GM04503 (cell line): ENCODE measurements around the gene BMP7.
A peak's percentile ranks its signal among the peaks of the same experiment; 100 is the strongest.
"Not testable (repeated sequence)": the region's sequence is repeated elsewhere in the genome, so short reads cannot be mapped to it uniquely, and the experiment has no call there.

Experiments used
- DNase-seq: peaks from one replicate; pipeline ENCODE4 v3.0.0-alpha.2; 2012; ENCODE audit warnings: low read depth

The BMP7 gene

DNA sequence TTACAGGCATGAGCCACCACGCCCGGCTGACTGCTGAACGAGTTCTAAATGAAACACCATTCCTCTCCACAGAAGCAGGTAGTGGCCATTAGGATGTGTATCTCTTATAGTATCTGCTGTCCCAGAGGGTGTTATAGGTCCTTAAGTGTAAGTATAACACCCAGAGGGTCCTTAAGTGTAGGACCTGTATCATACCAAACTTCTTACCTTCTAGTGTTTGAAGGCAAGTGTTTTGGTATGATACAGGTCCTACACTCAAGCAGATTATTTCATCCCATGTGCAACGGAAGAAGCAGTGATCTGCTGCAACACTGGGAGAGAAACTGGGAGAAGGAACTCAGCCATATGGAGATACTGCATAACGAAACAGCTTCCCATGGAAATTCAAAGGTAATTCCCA is 17.4 kb downstream of the BMP7 start:
- no peak for DNase-seq

DNA sequence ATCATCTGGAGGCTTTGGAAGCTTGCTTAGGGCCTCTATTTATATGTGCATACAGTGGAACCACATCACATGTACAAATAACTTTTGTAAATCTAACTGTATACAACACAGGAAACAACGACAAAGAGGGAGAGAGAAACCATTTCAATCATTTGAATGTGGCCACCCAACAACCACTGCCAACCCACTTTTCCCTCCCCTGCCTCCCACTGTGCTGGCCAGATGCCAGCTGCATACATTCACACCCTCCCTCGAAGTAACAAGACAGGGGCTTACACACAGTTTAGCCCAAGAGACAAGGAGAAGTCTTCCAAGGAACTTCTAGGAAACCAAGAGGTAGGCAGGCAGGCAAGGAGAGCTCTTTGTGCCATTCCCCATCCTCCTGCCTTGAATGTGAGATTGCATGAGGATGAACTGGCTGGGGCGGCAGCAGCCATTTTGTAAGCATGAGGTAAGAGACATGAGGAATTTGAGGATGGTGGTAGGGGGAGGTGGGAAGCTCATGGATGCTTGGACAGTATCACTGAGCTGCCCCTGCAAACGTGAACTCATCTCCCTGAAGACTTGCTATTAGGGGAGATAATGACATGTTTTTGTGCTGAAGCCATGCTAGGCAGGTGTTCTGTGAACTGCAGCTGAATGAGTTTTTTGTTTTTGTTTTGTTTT is 18.2 kb downstream of the BMP7 start:
- DNase-seq, result no peak

- DNase-seq, result no peak
These were observed 19.0 kb downstream of the BMP7 start for GRCh38 chr20:57247292-57247965.

DNA sequence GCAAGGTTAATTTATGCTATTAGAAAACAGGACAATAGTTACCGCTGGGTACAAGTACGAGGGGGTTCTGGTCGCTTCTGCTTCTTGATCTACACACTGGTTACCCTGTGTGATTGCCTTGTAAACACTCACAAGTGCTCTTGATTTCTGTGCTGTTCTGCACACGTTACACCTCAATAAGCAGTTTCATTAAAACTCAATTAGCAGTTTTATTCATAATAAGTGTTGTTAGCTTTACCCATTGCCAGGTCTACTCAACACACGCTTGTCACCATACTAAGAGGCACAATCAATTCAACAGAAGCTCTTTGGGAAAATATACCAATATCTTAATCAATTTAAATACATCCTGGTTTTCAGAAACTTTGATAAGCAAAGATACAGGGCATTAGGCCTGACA is 20.4 kb downstream of the BMP7 start:
- DNase-seq, result no peak

- DNase-seq, result no peak
These were observed 21.7 kb downstream of the BMP7 start for GRCh38 chr20:57244627-57245214.

DNA sequence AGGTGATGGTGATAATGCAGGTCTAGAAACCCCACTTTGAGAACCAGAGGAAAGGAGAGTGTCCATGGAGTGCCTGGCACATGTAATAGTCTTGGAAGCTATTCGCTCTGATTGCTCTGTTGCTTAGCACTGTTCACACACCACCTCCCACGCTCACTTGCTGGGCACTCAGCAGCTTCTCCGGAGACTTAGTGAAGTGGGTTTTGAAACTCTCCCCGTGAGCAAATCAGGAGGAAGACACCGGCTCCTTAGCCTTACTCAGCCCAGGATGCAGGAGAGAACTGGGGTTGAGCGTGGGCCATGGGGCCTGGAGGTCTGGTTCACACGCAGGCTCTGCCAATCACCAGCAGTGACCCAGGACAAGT is 22.2 kb downstream of the BMP7 start:
- no peak for DNase-seq

- DNase-seq, result no peak
These were observed 22.8 kb downstream of the BMP7 start for GRCh38 chr20:57243480-57244220.

DNA sequence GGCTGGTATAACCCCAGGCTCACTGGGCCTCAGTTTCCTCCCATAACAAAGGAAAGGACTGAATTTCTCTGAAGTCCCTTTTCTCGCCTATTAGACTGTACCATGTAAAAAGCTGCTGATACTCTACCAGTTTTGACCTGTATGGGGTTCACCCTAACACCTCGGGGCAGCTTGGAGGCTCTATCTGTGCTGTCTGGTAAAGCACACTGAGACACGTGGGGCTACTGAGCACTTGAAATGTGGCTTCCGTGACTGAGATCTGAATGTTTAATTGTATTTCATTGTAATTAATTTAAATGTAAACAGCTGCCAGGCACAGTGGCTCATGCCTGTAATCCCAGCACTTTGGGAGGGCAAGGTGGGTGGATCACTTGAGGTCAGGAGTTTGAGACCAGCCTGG is 24.0 kb downstream of the BMP7 start:
- DNase-seq, result no peak

- no peak for DNase-seq
These were observed 25.0 kb downstream of the BMP7 start for GRCh38 chr20:57241363-57241991.

GRCh38 chr20:57240581-57241362 is 25.7 kb downstream of the BMP7 start:
- no peak for DNase-seq

- DNase-seq, result not testable (repeated sequence)
These were observed 26.7 kb downstream of the BMP7 start for GRCh38 chr20:57239725-57240124.

- DNase-seq, result not testable (repeated sequence)
These were observed 27.1 kb downstream of the BMP7 start for GRCh38 chr20:57239324-57239723.

DNA sequence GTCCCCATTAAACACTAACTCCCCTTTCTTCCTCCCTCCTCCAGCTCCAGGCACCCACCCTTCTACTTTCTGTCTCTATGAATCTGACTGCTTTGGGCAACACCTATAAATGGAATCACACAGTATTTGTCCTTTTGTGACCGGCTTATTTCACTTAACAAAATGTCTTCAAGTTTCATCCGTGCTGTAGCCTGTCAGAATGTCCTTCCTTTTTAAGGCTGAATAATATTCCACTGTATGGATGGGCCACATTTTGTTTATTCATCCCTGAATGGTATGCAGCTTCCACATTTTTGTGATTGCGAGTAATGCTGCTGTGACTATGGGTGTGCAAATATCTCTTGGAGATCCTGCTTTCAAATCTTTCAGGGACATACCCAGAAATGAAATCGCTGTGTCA is 28.4 kb downstream of the BMP7 start:
- no peak for DNase-seq

DNA sequence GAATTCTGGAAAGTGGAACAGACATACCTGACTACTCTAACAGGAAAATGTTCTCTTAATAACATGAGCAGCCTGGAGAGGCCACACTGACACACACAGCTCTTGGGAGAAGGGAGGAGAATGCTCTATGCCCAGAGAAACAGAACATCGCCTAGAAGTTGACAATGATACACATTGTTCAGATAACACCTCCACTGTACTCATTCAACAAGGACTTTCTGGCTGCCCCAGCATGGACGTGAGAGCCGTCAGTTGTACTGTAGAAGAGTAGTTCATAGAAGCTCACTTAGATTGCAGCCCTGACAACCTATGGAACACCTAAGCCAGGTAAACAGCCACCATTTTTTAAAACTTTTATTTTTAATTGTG is 28.9 kb downstream of the BMP7 start:
- DNase-seq, result no peak

- peak; percentile 42 for DNase-seq
These were observed 29.4 kb downstream of the BMP7 start for GRCh38 chr20:57236813-57237584.

GRCh38 chr20:57234556-57235251 is 31.7 kb downstream of the BMP7 start:
- DNase-seq, result no peak

GRCh38 chr20:57231951-57232428 is 34.5 kb downstream of the BMP7 start:
- DNase-seq, result no peak

DNA sequence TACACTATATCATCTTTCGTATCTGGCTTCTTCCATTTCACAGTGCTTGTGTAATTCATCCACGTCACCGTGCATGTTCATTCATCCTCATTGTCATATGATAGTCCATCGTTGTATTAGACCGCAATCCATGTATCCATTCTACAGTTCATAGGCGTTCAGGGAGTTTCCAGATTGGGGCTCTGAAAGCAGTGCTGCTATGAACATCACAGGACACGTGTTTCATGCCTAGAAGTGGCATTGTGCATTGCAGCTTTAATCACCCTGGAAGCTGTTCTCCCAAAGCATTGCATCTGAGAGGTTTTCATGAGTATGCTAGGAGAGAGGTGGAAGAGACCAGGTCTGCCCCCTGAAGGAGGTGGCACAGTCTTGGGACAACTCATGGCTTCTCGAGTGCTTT is 35.3 kb downstream of the BMP7 start:
- DNase-seq, result no peak

- no peak for DNase-seq
These were observed 36.2 kb downstream of the BMP7 start for GRCh38 chr20:57230247-57230646.

GRCh38 chr20:57229490-57229889 is 37.0 kb downstream of the BMP7 start:
- DNase-seq, result no peak
